Measurements from ENCODE around the gene CCM2L.

DNA sequence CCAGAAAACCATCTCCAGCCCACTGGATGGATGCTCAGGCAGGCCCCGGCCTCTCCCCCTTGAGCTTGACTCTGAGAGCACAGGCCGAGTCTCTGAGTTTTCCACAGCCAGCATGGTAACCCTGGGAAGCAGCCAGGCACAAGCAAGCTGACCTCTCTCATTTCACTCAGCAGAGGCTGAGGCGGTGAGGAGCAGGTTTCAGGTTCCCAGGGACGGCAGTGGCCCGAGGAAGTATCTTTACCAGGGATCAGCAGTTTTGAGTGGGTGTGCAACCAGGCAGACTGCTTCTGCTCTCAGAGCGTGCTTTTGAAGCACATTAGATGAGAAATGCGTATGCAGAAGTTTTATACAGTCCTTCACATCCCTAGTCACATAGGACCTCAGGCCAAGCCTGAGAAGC lies 54.4 kb downstream of the CCM2L start:
- TF ChIP-seq, protein P1, sequence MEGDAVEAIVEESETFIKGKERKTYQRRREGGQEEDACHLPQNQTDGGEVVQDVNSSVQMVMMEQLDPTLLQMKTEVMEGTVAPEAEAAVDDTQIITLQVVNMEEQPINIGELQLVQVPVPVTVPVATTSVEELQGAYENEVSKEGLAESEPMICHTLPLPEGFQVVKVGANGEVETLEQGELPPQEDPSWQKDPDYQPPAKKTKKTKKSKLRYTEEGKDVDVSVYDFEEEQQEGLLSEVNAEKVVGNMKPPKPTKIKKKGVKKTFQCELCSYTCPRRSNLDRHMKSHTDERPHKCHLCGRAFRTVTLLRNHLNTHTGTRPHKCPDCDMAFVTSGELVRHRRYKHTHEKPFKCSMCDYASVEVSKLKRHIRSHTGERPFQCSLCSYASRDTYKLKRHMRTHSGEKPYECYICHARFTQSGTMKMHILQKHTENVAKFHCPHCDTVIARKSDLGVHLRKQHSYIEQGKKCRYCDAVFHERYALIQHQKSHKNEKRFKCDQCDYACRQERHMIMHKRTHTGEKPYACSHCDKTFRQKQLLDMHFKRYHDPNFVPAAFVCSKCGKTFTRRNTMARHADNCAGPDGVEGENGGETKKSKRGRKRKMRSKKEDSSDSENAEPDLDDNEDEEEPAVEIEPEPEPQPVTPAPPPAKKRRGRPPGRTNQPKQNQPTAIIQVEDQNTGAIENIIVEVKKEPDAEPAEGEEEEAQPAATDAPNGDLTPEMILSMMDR (IDR thresholded peaks at IDR 0.05), result no peak
- TF ChIP-seq POLR2A (IDR thresholded peaks at IDR 0.05), result no peak
- TF ChIP-seq EP300 (IDR thresholded peaks at IDR 0.05), result no peak
